Suprapubic skin (tissue), 4 donors: Measurements from ENCODE around the gene NBEA. TPM values are rescaled to one million over a fixed set of nuclear protein-coding genes. Genes with fewer than 3 reads are reported as not detected.
"Not testable (repeated sequence)": the region's sequence is repeated elsewhere in the genome, so short reads cannot be mapped to it uniquely, and the experiment has no call there.

Experiments used
- DNase-seq, 2 donors: peaks; one replicate each; pipeline ENCODE4 v3.0.0-alpha.2; 2019; ENCODE audit warnings: low spot score in 2 of 2
- H3K27ac ChIP-seq: fragments of 200-600 bp; sonication (generic); one replicate; pipeline ENCODE4 v1.5.1; 2019
- H3K27me3 ChIP-seq: fragments of 200-600 bp; sonication (generic); one replicate; pipeline ENCODE4 v1.5.1; 2019
- H3K36me3 ChIP-seq: fragments of 200-600 bp; sonication (generic); one replicate; pipeline ENCODE4 v1.5.1; 2019
- H3K4me1 ChIP-seq: fragments of 200-600 bp; sonication (generic); one replicate; pipeline ENCODE4 v1.5.1; 2019
- H3K4me3 ChIP-seq: fragments of 200-600 bp; sonication (generic); one replicate; pipeline ENCODE4 v1.5.1; 2019; ENCODE audit warnings: mild to moderate bottlenecking
- H3K9me3 ChIP-seq: fragments of 200-600 bp; sonication (generic); one replicate; pipeline ENCODE4 v1.5.1; 2019
- EP300 ChIP-seq: sonication (generic); formaldehyde crosslinking; IDR thresholded peaks from one replicate; pipeline ENCODE4 v1.6.1; 2017; ENCODE audit warnings: antibody characterized with exemption
- POLR2A ChIP-seq, 2 donors: fragments of 450-650 bp; IDR thresholded peaks; one replicate each; pipeline ENCODE4 v1.6.1; 2017; ENCODE audit warnings: antibody characterized with exemption in 2 of 2, mild to moderate bottlenecking in 2 of 2, moderate library complexity in 2 of 2
- POLR2AphosphoS5 ChIP-seq, 3 donors: sonication (generic); formaldehyde crosslinking; IDR thresholded peaks; one replicate each; pipeline ENCODE4 v1.6.1; 2017; ENCODE audit warnings: antibody characterized with exemption in 3 of 3
- WGBS: methylation state at CpG from one replicate; pipeline ENCODE4 v1.1.5; 2018; 5-methylcytosine and 5-hydroxymethylcytosine counted together
- total RNA-seq, 4 donors: library from RNA; depleted of rRNA; stranded (reverse); fragments of >200 nt; gene quantifications; one replicate each; pipeline ENCODE4 v1.1.0, GENCODE V29; 2016
- TF ChIP-seq, protein P1 (sequence below), 2 donors: fragments of 200-600 bp in 1 of 2; fragments of 450-650 bp in 1 of 2; sonication (generic) in 1 of 2; IDR thresholded peaks; one replicate each; pipeline ENCODE4 v1.5.1; 2016 to 2019; ENCODE audit warnings: antibody characterized with exemption in 2 of 2, mild to moderate bottlenecking in 1 of 2, moderate library complexity in 1 of 2

NBEA gene
- total RNA-seq, 4 donors from 2014 or later, result 3.1 to 9.7 (median 4.1) TPM

DNA sequence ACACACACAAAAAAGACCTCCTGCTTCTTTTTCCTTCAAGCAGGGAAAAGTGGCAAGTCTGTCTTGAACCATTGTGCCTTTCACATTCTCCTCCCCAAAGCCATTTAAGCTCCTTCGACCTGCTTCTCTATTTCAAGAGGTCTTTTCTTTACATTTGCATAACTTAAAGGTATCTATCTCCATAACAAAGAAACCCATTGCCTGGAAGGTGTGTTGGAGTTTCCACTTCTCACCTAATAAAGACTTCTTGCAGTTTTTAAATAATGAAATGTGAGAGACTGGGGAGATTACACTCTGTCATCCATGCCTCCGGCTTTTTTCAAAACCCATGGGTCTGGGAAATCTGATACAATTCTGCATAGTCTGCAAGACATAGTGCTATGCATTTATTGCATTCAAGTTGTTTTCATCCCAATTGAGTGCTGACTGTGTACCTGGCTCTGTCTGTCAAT, 41.8 kb upstream of the NBEA start:
- H3K4me3 ChIP-seq, result no peak overlapping the region
- no peaks in the 10 kb centered on the region for H3K36me3 ChIP-seq
- H3K9me3 ChIP-seq, result no peaks in the 10 kb centered on the region
- no peak overlapping the region for H3K27ac ChIP-seq
- no peaks in the 10 kb centered on the region for H3K27me3 ChIP-seq
- no peak for DNase-seq
- TF ChIP-seq POLR2AphosphoS5 (IDR thresholded peaks at IDR 0.05) (no peak), POLR2A (IDR thresholded peaks at IDR 0.05) (no peak)
- WGBS, result 64% methylated on average over 2 of the region's 2 CpGs
- no peaks in the 10 kb centered on the region for H3K4me1 ChIP-seq

DNA sequence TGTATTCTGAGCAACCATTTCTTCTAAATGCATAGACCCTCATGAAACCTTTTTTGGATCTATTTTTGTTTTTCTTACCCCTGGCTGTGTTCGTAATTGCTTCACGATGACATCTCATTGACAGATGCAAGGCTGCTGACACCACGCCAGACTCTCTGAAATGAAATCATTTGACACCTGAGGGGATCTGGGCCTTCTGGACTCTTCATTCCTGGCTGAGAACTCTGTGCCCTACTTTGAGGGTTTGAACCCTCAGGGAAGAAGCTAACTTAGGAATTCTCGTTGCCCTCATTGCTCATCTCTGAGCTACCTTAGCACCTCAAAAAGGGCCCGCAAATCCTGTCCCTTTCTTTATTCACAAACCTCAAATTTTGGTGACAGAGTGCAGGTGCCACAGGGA, 40.5 kb upstream of the NBEA start:
- H3K4me3 ChIP-seq, result no peak overlapping the region
- TF ChIP-seq EP300, result no peak
- no peak for TF ChIP-seq POLR2A (IDR thresholded peaks at IDR 0.05)
- 61% methylated on average over 5 of the region's 5 CpGs for WGBS
- H3K36me3 ChIP-seq, result no peaks in the 10 kb centered on the region
- DNase-seq, result no peak
- H3K27me3 ChIP-seq, result no peaks in the 10 kb centered on the region
- H3K4me1 ChIP-seq, result no peaks in the 10 kb centered on the region
- no peaks in the 10 kb centered on the region for H3K9me3 ChIP-seq
- no peak overlapping the region for H3K27ac ChIP-seq

DNA sequence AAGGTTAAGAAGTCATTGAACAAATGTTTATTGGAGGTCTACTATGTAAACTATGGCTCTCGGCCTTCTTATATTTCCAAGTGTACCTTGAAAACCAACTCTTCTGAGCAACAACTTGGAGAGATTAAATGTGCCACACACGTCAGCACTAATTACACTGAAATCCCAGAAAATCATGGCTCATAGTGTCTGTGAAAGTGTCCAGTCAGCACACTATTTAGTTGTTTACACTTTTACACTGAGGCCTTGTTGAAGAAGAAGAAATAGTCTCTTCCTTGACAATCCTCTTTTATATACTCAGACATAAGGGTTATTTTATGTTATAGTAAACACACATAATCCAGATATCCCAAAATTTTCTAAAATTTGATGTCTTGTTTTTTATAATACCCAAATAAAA, 30.9 kb upstream of the NBEA start:
- H3K4me3 ChIP-seq, result no peak overlapping the region
- no peak overlapping the region for H3K27ac ChIP-seq
- H3K27me3 ChIP-seq, result no peaks in the 10 kb centered on the region
- no peaks in the 10 kb centered on the region for H3K9me3 ChIP-seq
- no peaks in the 10 kb centered on the region for H3K36me3 ChIP-seq
- no peak for TF ChIP-seq POLR2AphosphoS5 (IDR thresholded peaks at IDR 0.05)
- TF ChIP-seq EP300, result no peak
- TF ChIP-seq, protein P1, sequence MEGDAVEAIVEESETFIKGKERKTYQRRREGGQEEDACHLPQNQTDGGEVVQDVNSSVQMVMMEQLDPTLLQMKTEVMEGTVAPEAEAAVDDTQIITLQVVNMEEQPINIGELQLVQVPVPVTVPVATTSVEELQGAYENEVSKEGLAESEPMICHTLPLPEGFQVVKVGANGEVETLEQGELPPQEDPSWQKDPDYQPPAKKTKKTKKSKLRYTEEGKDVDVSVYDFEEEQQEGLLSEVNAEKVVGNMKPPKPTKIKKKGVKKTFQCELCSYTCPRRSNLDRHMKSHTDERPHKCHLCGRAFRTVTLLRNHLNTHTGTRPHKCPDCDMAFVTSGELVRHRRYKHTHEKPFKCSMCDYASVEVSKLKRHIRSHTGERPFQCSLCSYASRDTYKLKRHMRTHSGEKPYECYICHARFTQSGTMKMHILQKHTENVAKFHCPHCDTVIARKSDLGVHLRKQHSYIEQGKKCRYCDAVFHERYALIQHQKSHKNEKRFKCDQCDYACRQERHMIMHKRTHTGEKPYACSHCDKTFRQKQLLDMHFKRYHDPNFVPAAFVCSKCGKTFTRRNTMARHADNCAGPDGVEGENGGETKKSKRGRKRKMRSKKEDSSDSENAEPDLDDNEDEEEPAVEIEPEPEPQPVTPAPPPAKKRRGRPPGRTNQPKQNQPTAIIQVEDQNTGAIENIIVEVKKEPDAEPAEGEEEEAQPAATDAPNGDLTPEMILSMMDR (IDR thresholded peaks at IDR 0.05), result no peak
- no peak for TF ChIP-seq POLR2A (IDR thresholded peaks at IDR 0.05)
- DNase-seq, result no peak
- no peaks in the 10 kb centered on the region for H3K4me1 ChIP-seq
- 85% methylated on average over 2 of the region's 2 CpGs for WGBS

DNA sequence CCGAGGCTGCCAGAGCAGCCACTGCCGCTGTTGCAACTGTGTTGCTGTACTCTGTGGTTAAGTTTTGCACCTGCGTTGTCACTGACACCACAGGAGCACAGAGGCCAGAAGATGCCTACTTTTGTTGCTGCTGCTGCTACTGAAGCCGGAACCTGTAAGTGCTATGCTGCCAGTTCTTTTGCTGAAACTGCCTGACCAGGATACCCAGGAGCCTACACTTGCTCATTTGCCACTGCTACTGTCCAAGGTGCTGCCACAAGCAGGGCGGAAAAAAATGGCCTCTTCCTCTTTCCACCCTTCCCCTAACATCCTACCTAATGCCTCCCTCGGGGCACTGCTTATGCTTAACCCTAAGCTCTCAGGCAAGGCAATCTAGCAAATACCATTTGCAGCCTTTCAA, 29.0 kb upstream of the NBEA start:
- TF ChIP-seq POLR2A (IDR thresholded peaks at IDR 0.05) (no peak), EP300 (no peak), POLR2AphosphoS5 (IDR thresholded peaks at IDR 0.05) (no peak)
- TF ChIP-seq, protein P1 (IDR thresholded peaks at IDR 0.05), result no peak
- no peak overlapping the region for H3K4me3 ChIP-seq
- no peaks in the 10 kb centered on the region for H3K4me1 ChIP-seq
- H3K27ac ChIP-seq, result no peak overlapping the region
- 48% methylated on average over 6 of the region's 6 CpGs for WGBS
- H3K36me3 ChIP-seq, result no peaks in the 10 kb centered on the region
- no peaks in the 10 kb centered on the region for H3K27me3 ChIP-seq
- no peaks in the 10 kb centered on the region for H3K9me3 ChIP-seq
- DNase-seq, result no peak

DNA sequence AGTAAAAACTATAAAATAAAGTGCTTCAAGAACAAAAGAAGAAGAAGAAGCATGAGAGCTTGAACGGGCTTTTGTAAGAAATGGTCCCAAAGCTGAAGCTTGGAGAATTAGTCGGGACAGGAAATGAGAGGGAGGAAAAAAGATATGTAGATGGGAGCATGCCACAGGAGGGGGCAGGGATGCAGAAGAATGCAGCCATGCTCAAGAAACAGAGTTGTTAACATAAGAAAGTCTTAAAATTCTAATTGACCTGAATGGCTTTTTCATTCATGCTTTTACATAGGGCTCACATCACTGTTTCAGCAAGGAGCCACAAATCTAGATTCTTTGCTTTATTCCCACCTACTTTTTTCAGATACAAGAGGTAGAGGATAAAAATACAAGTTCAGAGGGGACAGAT, 27.7 kb upstream of the NBEA start:
- DNase-seq, result no peak
- 9% methylated on average over 2 of the region's 2 CpGs for WGBS
- TF ChIP-seq, protein P1 (IDR thresholded peaks at IDR 0.05), result no peak
- TF ChIP-seq POLR2A (IDR thresholded peaks at IDR 0.05) (no peak), EP300 (no peak), POLR2AphosphoS5 (IDR thresholded peaks at IDR 0.05) (no peak)
- Histone ChIP-seq H3K27ac (no peak overlapping the region), H3K9me3 (no peaks in the 10 kb centered on the region), H3K4me3 (no peak overlapping the region), H3K4me1 (no peaks in the 10 kb centered on the region), H3K27me3 (no peaks in the 10 kb centered on the region), H3K36me3 (no peaks in the 10 kb centered on the region)

DNA sequence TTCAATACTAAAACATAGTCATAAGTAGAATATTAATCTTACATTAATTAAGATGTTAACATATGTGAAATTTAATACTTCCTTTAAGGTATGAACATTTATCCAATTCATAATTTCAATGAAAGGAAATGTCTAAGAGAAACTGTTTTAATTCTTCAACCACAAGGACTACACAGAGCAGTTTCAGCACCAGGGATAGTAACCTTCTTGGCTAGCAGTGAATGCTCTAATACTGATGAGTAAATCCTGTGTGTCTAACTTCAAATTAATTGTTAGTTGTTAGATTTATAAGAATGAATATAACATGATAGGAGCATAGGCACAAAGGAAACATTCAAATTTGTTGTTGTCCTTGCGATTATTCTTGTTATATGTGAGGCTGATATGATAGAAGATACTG, 15.6 kb upstream of the NBEA start:
- H3K36me3 ChIP-seq, result no peaks in the 10 kb centered on the region
- no peak for DNase-seq
- WGBS, result 79% methylated on average over 1 of the region's 1 CpG
- H3K4me1 ChIP-seq, result no peaks in the 10 kb centered on the region
- no peak overlapping the region for H3K4me3 ChIP-seq
- TF ChIP-seq EP300 (no peak), POLR2AphosphoS5 (IDR thresholded peaks at IDR 0.05) (no peak), POLR2A (IDR thresholded peaks at IDR 0.05) (no peak)
- TF ChIP-seq, protein P1 (IDR thresholded peaks at IDR 0.05), result no peak
- H3K27me3 ChIP-seq, result no peaks in the 10 kb centered on the region
- H3K9me3 ChIP-seq, result no peaks in the 10 kb centered on the region
- no peak overlapping the region for H3K27ac ChIP-seq

DNA sequence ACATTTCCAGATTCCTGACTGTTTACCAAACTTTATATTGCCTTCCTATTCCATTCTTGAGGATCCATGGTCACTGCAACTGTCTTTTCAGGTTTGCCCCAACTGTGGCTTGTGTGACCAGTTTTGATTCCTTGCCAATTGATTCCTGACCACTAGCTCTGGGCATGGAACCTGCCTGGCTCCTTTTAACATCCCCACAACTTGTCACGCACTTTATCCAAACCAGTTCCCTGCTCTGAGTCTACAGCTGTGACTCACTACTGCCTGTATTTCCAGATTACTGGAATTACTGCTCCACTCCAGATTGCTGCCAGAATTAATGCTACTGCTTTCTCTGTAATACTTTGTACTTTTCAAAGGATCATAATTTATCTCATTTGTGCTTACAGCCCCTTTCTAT, 13.4 kb upstream of the NBEA start:
- H3K27ac ChIP-seq, H3K4me3 ChIP-seq, H3K9me3 ChIP-seq, H3K27me3 ChIP-seq, H3K36me3 ChIP-seq, DNase-seq, H3K4me1 ChIP-seq: not testable (repeated sequence)
- WGBS, result 73% methylated on average over 1 of the region's 1 CpG
